HL-60 (cell line): ENCODE measurements around the gene FARP2.

ENCODE experiments used
- DNase-seq, 2 experiments: peaks; one replicate each; pipeline ENCODE4 v3.0.0-alpha.2; 2010 to 2020; ENCODE audit warnings: low read depth in 1 of 2, low spot score in 1 of 2
- H3K27ac ChIP-seq: fragments of 250-450 bp; sonication (Bioruptor Pico); replicated peaks from 2 replicates; pipeline ENCODE4 v1.5.1; 2020; ENCODE audit warnings: mild to moderate bottlenecking, moderate library complexity
- H3K27me3 ChIP-seq: fragments of 250-450 bp; sonication (Bioruptor Pico); 2 replicates; pipeline ENCODE4 v1.5.1; 2021; ENCODE audit warnings: mild to moderate bottlenecking, moderate library complexity; ENCODE audit not compliant: insufficient read depth, poor library complexity, severe bottlenecking
- H3K4me3 ChIP-seq: replicated peaks from 2 replicates; pipeline ENCODE4 v1.5.1; 2011; ENCODE audit warnings: mild to moderate bottlenecking, control low read depth, low read length; ENCODE audit not compliant: insufficient read depth
- GABPA ChIP-seq: IDR thresholded peaks from 2 replicates; pipeline ENCODE4 v1.6.1; 2012; ENCODE audit warnings: low read depth
- POLR2AphosphoS5 ChIP-seq: IDR thresholded peaks from 2 replicates; pipeline ENCODE4 v1.6.1; 2012; ENCODE audit warnings: low read depth
- SPI1 ChIP-seq: IDR thresholded peaks from 2 replicates; pipeline ENCODE4 v1.6.1; 2012; ENCODE audit warnings: low read depth, mild to moderate bottlenecking, borderline replicate concordance
- TF ChIP-seq, protein P1 (sequence below): IDR thresholded peaks from 2 replicates; pipeline ENCODE4 v1.6.1; 2012; ENCODE audit warnings: low read depth; ENCODE audit not compliant: insufficient replicate concordance
- TF ChIP-seq, protein P2 (sequence below): IDR thresholded peaks from one replicate; pipeline ENCODE4 v1.5.1; 2011; ENCODE audit warnings: low read length, control low read depth, inconsistent platforms; ENCODE audit not compliant: insufficient read depth

FARP2 gene

DNA sequence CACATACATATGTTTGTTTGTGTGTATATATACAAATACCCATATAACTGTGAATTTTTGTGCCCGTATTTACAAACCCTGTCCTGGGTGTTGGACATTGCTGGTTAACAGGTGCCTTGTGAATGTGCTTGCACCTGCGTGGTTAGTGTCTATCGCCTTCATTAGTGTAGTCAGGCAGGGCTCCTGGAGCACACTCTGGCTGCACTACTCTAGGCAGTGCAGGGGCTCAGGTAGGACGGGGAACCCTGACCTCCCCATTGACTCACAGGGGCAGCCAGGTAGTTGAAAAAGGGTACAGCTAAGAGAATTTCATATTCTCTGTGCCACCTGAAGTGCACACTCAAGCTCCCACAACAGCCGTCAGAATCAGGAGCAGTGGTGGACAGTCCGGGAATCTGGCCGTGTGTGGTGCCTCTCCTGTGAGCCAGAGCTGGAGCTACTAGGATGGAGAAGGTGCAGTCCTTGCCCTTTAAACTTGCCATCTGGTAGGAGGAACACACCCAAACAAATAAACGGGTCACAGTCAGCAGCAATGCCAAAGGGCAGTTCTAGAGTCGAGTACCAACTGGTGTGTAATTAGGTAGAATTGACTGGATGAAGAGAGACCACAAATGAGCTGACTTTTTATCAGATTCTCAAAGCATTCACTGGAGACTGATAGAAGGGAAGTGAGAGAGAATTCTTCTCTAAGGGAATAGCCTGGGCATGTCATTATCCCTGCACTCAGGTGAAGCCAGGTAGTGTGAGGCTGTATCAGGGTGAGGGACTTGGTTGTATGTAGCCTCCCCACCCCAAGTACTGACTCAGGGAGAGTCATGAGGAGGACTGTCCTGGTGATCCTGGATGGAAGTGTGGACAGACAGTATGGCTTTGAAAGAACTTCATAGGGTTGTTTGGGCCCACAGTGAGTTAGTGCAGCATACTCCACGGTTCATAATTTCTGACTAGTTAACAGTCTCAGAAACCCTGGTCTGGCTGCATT lies 44.1 kb downstream of the FARP2 start:
- H3K4me3 ChIP-seq = no peak overlapping the region
- TF ChIP-seq POLR2AphosphoS5 = no peak
- TF ChIP-seq GABPA = no peak
- no peak for TF ChIP-seq SPI1
- TF ChIP-seq, protein P1, sequence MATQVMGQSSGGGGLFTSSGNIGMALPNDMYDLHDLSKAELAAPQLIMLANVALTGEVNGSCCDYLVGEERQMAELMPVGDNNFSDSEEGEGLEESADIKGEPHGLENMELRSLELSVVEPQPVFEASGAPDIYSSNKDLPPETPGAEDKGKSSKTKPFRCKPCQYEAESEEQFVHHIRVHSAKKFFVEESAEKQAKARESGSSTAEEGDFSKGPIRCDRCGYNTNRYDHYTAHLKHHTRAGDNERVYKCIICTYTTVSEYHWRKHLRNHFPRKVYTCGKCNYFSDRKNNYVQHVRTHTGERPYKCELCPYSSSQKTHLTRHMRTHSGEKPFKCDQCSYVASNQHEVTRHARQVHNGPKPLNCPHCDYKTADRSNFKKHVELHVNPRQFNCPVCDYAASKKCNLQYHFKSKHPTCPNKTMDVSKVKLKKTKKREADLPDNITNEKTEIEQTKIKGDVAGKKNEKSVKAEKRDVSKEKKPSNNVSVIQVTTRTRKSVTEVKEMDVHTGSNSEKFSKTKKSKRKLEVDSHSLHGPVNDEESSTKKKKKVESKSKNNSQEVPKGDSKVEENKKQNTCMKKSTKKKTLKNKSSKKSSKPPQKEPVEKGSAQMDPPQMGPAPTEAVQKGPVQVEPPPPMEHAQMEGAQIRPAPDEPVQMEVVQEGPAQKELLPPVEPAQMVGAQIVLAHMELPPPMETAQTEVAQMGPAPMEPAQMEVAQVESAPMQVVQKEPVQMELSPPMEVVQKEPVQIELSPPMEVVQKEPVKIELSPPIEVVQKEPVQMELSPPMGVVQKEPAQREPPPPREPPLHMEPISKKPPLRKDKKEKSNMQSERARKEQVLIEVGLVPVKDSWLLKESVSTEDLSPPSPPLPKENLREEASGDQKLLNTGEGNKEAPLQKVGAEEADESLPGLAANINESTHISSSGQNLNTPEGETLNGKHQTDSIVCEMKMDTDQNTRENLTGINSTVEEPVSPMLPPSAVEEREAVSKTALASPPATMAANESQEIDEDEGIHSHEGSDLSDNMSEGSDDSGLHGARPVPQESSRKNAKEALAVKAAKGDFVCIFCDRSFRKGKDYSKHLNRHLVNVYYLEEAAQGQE = no peak
- TF ChIP-seq, protein P2, sequence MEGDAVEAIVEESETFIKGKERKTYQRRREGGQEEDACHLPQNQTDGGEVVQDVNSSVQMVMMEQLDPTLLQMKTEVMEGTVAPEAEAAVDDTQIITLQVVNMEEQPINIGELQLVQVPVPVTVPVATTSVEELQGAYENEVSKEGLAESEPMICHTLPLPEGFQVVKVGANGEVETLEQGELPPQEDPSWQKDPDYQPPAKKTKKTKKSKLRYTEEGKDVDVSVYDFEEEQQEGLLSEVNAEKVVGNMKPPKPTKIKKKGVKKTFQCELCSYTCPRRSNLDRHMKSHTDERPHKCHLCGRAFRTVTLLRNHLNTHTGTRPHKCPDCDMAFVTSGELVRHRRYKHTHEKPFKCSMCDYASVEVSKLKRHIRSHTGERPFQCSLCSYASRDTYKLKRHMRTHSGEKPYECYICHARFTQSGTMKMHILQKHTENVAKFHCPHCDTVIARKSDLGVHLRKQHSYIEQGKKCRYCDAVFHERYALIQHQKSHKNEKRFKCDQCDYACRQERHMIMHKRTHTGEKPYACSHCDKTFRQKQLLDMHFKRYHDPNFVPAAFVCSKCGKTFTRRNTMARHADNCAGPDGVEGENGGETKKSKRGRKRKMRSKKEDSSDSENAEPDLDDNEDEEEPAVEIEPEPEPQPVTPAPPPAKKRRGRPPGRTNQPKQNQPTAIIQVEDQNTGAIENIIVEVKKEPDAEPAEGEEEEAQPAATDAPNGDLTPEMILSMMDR = no peak
- no peak for DNase-seq
- H3K27me3 ChIP-seq = no peaks in the 10 kb centered on the region
- no peak overlapping the region for H3K27ac ChIP-seq

DNA sequence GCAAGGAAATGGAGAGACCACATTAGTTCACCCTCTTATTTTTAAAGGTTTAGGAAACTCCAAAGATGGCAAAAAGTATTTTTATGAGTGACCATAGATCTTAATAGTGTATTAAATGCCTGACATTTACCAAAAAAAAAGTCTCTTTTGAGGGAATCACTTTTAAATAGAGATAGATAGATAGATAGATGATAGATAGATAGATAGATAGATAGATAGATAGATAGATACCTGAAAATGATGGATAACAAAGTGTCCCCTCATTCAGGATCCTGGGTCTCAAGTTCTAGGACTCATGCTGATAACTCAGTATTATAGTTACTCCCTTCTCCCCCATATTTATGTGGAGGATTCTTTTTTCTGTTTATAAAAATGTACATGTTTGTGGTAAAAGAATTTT lies 52.8 kb downstream of the FARP2 start:
- TF ChIP-seq, protein P2 = no peak
- TF ChIP-seq POLR2AphosphoS5 = no peak
- TF ChIP-seq, protein P1 = no peak
- TF ChIP-seq SPI1 = no peak
- TF ChIP-seq GABPA = no peak
- Histone ChIP-seq H3K27me3 (no peaks in the 10 kb centered on the region), H3K27ac (no peak overlapping the region), H3K4me3 (no peak overlapping the region)
- DNase-seq = no peak

DNA sequence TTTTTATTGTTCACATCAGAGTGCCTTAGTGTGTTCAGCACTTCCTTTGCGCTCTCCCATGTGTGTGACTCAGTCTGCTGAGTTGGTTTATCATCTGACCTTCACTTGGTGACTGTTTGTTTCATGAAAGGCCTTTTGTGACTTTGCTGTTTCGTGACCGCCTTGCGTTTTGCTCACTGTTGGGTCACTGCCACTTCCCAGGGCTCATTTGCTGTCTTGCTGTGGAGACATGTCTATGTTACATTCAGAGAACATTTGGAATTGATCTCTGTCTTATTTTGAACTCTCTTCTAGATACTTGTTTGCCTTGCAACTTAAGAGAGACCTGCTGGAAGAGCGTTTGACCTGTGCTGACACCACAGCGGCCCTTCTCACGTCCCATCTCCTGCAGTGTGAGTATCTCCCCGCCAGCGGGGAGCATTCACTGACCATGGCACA lies 54.7 kb downstream of the FARP2 start:
- TF ChIP-seq POLR2AphosphoS5 (no peak), SPI1 (no peak), GABPA (no peak)
- TF ChIP-seq, protein P2 = no peak
- TF ChIP-seq, protein P1 = no peak

More for the DNA sequence above, 54.7 kb downstream of the FARP2 start:
- DNase-seq = no peak
- H3K27me3 ChIP-seq = no peaks in the 10 kb centered on the region
- no peak overlapping the region for H3K27ac ChIP-seq
- H3K4me3 ChIP-seq = no peak overlapping the region
